GM19351 (cell line): Measurements from ENCODE around the gene CCDC141.
"Not testable (repeated sequence)": the region's sequence is repeated elsewhere in the genome, so short reads cannot be mapped to it uniquely, and the experiment has no call there.

Experiments used
- ATAC-seq: cut with Tn5 transposase; IDR thresholded peaks from one replicate; pipeline ENCODE4 v1.9.1; 2021; ENCODE audit warnings: mild to moderate bottlenecking, moderate library complexity; ENCODE audit not compliant: unreplicated experiment

CCDC141 gene

GRCh38 chr2:179037807-179038206 is 12.1 kb downstream of the CCDC141 start:
- peak; percentile 64 for ATAC-seq

- no peak for ATAC-seq
Measured at GRCh38 chr2:179036353-179036905, 13.5 kb downstream of the CCDC141 start.

DNA sequence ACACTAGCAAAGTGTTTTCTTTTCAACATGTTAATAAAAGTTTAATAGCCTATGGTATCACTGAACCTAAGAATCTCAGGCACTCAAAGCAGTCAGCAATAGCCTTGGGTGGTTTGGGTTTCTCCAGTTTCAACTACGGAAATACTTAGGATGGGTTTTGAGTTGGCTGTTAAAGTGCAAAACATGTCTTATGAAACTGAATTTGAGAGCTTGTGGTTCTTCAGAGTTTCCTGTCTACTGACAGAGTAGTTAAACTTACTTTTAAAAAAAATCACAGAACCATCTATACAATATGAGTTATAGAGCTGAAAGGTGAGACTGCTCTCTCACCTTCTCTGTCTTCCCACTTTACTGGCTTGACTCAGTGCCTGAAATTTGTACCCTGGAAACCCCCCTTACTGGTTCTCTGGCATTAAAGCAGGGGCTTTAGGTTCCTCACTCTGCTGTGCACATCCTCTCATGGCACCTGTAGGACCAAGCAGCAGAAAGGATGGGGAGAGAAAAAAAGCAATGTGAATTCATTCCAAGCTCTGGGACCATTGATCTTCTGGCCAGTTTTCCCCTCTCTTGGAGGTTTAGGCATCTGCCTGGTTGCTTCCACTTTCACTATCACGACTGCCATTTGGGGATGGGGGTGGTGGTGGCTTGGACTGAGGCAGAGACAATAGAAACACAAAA is 18.1 kb downstream of the CCDC141 start:
- ATAC-seq, result peak; percentile 96

GRCh38 chr2:179024445-179024844 is 25.5 kb downstream of the CCDC141 start:
- ATAC-seq, result peak; percentile 34

DNA sequence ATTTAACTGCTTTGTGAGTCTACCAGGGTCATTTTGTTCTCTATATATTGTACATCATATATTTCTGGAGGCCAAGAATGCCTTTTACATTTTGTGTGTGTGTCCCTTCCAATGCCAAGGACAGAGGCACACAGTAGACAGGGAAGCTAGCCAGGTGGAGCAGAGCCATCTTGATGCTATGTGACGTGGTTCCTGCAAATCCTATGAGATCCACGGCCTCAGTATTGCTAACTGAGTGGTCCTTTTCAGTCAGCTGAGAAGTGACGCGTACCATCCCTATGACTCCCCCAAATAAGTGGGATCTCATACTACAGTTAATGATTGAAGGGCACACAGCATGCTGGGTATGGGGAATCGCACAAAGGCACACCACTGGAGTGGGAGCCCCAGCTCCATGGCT is 27.3 kb downstream of the CCDC141 start:
- no peak for ATAC-seq

- ATAC-seq, result peak; percentile 73
Measured at GRCh38 chr2:179021258-179021657, 28.7 kb downstream of the CCDC141 start.

GRCh38 chr2:179020156-179020750 is 29.7 kb downstream of the CCDC141 start:
- ATAC-seq, result peak; percentile 62

- ATAC-seq, result no peak
Measured at GRCh38 chr2:179019260-179019659, 30.7 kb downstream of the CCDC141 start.

- ATAC-seq, result no peak
Measured at GRCh38 chr2:179017773-179018357, 32.1 kb downstream of the CCDC141 start.

GRCh38 chr2:179014189-179014588 is 35.7 kb downstream of the CCDC141 start:
- not testable (repeated sequence) for ATAC-seq

- ATAC-seq, result no peak
Measured at GRCh38 chr2:179005976-179006375, 44.0 kb downstream of the CCDC141 start.

DNA sequence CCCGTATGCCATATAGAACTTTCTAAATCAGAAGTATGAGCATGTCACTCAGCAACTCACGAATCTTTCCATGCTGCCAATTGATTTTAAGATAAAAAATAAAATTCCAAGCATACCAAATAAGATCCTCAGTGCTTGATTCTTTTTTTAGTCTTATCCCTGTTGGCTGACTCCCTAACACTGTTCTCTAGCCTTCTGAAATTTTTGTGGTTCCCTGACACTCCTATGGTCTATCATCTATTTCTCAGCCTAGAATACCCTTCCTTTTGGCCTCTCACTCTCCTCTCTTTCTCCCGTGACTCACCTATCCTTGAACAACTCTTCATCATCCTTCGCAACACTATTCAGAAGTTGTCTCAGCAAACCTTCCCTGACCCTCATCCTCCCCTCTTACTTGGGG is 50.5 kb downstream of the CCDC141 start:
- ATAC-seq, result no peak

GRCh38 chr2:178998539-178998938 is 51.4 kb downstream of the CCDC141 start:
- ATAC-seq, result peak; percentile 78

DNA sequence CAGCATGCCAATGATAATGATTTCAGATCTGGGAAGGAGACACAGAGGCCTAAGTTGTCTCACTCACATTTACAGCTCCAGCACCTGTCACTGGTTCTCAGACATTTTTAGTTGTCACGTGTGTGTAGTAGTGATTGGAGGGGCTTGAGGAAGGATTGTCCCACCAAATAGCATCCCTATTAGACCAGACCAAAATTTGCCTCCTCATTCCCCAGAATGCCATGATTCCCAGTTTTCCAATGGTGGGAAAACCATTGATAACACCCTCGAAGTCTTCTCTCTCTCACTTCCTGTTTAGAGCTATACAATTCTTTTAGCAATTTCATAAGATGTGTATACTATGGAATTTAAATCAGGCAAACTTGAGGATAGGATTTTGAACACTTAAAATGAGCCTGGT is 52.5 kb downstream of the CCDC141 start:
- ATAC-seq, result no peak

GRCh38 chr2:178997067-178997466 is 52.9 kb downstream of the CCDC141 start:
- ATAC-seq, result no peak

GRCh38 chr2:178994264-178994663 is 55.7 kb downstream of the CCDC141 start:
- ATAC-seq, result no peak

- ATAC-seq, result no peak
Measured at GRCh38 chr2:178993788-178994187, 56.1 kb downstream of the CCDC141 start.

DNA sequence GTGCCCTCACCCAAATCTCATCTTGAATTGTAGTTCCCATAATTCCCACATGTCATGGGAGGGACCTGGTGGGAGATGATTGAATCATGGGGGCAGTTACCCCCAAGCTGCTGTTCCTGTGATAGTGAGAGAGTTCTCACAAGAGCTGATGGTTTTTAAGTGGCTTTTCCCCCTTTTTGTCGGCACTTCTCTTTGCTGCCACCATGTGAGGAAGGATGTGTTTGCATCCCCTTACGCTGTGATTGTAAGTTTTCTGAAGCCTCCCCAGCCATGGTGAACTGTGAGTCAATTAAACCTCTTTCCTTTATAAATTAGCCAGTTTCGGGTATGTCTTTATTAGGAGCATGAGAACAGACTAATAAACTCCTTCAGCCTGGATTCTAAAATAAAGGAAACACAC is 57.2 kb downstream of the CCDC141 start:
- not testable (repeated sequence) for ATAC-seq

- peak; percentile 92 for ATAC-seq
Measured at GRCh38 chr2:178990533-178991241, 59.2 kb downstream of the CCDC141 start.

DNA sequence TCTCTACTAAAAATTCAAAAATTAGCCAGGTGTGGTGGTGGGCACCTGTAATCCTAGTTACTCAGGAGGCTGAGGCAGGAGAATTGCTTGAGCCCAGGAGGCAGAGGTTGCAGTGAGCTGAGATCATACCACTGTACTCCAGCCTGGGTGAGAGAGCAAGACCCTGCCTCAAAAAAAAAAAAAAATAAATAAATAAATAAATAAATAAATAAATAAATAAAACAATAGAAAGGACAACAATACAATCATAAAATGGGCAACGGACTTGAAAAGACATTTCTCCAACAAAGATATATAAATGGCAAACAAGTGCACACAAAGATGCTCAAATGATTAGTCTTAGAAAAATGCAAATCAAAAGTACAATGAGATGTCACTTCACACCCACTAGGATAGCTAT is 60.5 kb downstream of the CCDC141 start:
- ATAC-seq, result not testable (repeated sequence)

GRCh38 chr2:178982652-178983051 is 67.3 kb downstream of the CCDC141 start:
- not testable (repeated sequence) for ATAC-seq
